Thyroid gland (tissue), 4 donors: ENCODE results near the gene ZNF70. TPM values are rescaled to one million over a fixed set of nuclear protein-coding genes. Genes with fewer than 3 reads are reported as not detected.

Experiments
- DNase-seq, 2 donors: peaks; one replicate each; pipeline ENCODE4 v3.0.0-alpha.2; 2019
- H3K27ac ChIP-seq, 3 donors: fragments of 200-600 bp; sonication (generic); 1 replicate in 2 of 3; 2 replicates in 1 of 3; pipeline ENCODE4 v1.5.1; 2016 to 2019; ENCODE audit warnings: mild to moderate bottlenecking in 1 of 3, moderate library complexity in 1 of 3
- H3K27me3 ChIP-seq: fragments of 200-600 bp; sonication (generic); one replicate; pipeline ENCODE4 v1.5.1; 2019
- H3K36me3 ChIP-seq, 2 donors: fragments of 200-600 bp; sonication (generic); one replicate each; pipeline ENCODE4 v1.5.1; 2016 to 2019
- H3K4me1 ChIP-seq, 2 donors: fragments of 200-600 bp; sonication (generic); one replicate each; pipeline ENCODE4 v1.5.1; 2017 to 2019
- H3K4me3 ChIP-seq, 3 donors: fragments of 200-600 bp; sonication (generic); replicated peaks in 1 of 3; 1 replicate in 2 of 3; 2 replicates in 1 of 3; pipeline ENCODE4 v1.5.1; 2016; ENCODE audit warnings: mild to moderate bottlenecking in 1 of 3
- H3K9me3 ChIP-seq: fragments of 200-600 bp; sonication (generic); one replicate; pipeline ENCODE4 v1.5.1; 2017
- POLR2A ChIP-seq, 2 donors: fragments of 450-650 bp; IDR thresholded peaks; one replicate each; pipeline ENCODE4 v1.6.1; 2017; ENCODE audit warnings: antibody characterized with exemption in 2 of 2, mild to moderate bottlenecking in 2 of 2, moderate library complexity in 1 of 2
- WGBS, 2 donors: methylation state at CpG; one replicate each; pipeline ENCODE4 v1.1.5; 2017; 5-methylcytosine and 5-hydroxymethylcytosine counted together
- intact Hi-C: fragments of 100-400 bp; cut with DNase I; formaldehyde crosslinking; loops from one replicate; pipeline ENCODE4 v1.15.1; 2023
- total RNA-seq, 4 donors: library from RNA; depleted of rRNA; stranded (reverse); fragments of >200 nt; gene quantifications; one replicate each; pipeline ENCODE4 v1.2.3, GENCODE V29; 2016
- TF ChIP-seq, protein P1 (sequence below), 6 experiments: fragments of 200-600 bp in 3 of 6; fragments of 450-650 bp in 3 of 6; sonication (generic) in 3 of 6; IDR thresholded peaks; one replicate each; pipeline ENCODE4 v1.5.1; 2016 to 2019; ENCODE audit warnings: antibody characterized with exemption in 6 of 6, mild to moderate bottlenecking in 2 of 6, inconsistent platforms in 1 of 6, moderate library complexity in 1 of 6

The ZNF70 gene
- total RNA-seq, 4 donors from 2014 or later = 5.0 to 10.7 (median 7.4) TPM

DNA sequence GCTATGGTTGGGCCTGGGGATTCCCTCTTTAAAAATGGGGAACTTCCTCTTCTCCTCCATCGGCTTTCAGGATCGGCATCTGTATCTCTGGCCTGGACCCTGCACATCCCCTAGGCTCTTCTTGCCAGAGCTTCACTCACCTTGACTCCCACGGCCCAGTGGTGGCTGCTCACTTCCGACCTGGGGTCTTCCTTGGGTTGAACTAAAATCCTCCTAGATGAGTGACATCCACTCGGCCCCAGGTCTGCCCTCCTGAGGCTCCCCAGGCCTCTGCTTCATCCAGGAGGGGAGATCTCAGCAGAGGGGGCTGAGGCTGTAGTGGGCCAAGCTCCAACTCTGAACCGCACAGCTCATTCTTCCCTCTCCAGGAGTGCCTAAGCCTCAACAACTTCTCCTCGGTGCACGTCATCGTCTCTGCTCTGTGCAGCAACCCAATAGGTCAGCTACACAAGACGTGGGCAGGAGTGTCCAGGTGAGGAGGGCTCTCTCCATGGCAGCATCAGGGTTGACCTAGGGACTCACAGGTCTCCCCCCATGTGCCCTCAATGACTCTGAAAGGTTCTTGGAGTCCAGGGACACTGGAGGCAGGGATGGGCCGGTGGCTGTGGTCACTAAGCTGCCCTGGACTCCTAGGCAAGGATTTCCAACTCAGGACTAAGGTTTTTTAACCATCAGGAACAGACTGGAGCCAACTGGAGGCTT, 56.8 kb downstream of the ZNF70 start:
- Histone ChIP-seq H3K36me3 (peaks cover 13 to 17% of the 10 kb centered on the region in 2 donors), H3K4me3 (no peak overlapping the region), H3K9me3 (no peaks in the 10 kb centered on the region), H3K27ac (no peak overlapping the region), H3K27me3 (no peaks in the 10 kb centered on the region), H3K4me1 (no peaks in the 10 kb centered on the region)
- intact Hi-C loops = no loop called here
- no peak for DNase-seq
- TF ChIP-seq, protein P1, sequence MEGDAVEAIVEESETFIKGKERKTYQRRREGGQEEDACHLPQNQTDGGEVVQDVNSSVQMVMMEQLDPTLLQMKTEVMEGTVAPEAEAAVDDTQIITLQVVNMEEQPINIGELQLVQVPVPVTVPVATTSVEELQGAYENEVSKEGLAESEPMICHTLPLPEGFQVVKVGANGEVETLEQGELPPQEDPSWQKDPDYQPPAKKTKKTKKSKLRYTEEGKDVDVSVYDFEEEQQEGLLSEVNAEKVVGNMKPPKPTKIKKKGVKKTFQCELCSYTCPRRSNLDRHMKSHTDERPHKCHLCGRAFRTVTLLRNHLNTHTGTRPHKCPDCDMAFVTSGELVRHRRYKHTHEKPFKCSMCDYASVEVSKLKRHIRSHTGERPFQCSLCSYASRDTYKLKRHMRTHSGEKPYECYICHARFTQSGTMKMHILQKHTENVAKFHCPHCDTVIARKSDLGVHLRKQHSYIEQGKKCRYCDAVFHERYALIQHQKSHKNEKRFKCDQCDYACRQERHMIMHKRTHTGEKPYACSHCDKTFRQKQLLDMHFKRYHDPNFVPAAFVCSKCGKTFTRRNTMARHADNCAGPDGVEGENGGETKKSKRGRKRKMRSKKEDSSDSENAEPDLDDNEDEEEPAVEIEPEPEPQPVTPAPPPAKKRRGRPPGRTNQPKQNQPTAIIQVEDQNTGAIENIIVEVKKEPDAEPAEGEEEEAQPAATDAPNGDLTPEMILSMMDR (IDR thresholded peaks at IDR 0.05) = no peak
- TF ChIP-seq POLR2A (IDR thresholded peaks at IDR 0.05) = no peak
- WGBS, 2 donors = 90 to 95% methylated on average over 10 to 11 of the region's 11 CpGs

DNA sequence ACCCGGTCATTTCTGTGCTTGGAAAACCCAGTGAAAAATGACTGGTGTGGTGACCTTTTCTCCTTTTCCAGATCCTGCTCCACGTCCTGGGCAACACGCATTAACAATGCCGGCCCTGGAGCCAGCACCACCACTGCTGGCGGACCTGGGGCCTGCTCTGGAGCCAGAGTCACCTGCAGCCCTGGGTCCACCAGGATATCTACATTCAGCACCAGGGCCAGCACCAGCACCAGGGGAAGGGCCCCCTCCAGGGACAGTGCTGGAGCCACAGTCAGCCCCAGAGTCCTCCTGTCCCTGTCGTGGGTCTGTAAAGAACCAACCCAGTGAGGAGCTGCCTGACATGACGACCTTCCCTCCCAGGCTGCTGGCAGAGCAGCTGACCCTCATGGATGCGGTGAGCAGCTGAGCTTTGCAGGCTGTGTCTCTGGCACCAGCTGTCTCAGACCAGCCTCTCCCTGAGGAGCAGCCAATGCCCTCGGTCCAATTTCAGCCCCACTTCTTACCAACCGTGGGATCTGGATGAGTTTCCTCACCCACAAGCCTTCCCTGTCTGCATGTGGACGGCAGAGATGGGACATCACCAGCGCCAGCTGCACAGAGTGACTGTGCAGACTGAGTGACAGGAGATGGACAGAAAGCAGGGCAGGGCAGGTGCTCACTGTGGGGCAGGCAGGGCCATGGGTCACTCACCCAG, 58.2 kb downstream of the ZNF70 start:
- intact Hi-C loops = no loop called here
- WGBS, 2 donors = 95 to 96% methylated on average over 11 to 12 of the region's 12 CpGs
- Histone ChIP-seq H3K36me3 (peaks cover 13 to 17% of the 10 kb centered on the region in 2 donors), H3K27ac (no peak overlapping the region), H3K4me1 (no peaks in the 10 kb centered on the region), H3K9me3 (no peaks in the 10 kb centered on the region), H3K4me3 (no peak overlapping the region), H3K27me3 (no peaks in the 10 kb centered on the region)
- DNase-seq = no peak
- no peak for TF ChIP-seq POLR2A (IDR thresholded peaks at IDR 0.05)
- TF ChIP-seq, protein P1 (IDR thresholded peaks at IDR 0.05) = no peak

DNA sequence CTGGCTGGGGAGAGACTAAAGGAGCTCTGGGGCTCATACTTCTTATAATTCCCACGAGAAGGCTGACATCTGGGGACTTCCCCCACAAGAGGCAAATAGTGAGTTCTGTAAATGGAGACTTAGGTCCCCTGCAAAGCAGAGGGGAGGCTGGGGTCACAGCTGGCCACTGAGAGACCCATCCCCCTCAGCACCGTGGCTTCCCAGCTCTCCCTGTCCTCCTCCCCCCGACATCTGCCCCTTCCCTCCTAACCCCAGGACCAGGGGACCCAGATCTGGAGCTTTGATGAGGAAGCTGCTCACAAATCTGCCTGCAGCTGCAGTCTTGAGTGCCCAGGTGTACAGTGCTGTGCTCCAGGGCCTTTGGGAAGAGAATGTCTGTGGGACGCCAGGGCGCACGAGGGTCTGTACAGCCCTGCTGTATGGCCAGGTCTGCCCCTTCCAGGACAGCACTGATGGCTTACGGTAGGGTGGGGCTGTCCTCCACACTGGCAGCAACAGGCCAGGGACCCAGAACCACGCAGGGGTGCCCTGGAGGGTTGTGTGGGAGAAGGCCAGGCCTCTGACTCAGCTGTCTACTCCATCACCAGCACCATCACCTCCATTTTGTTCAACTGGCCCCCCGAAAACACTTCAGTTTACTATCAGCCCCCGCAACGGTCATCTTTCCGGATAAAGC, 59.0 kb downstream of the ZNF70 start:
- Histone ChIP-seq H3K36me3 (peaks cover 13 to 17% of the 10 kb centered on the region in 2 donors), H3K9me3 (no peaks in the 10 kb centered on the region), H3K27me3 (no peaks in the 10 kb centered on the region), H3K4me3 (no peak overlapping the region), H3K4me1 (no peaks in the 10 kb centered on the region), H3K27ac (no peak overlapping the region)
- DNase-seq = no peak
- WGBS, 2 donors = 90 to 96% methylated on average over 7 to 8 of the region's 12 CpGs
- intact Hi-C loops = no loop called here
- TF ChIP-seq, protein P1 (IDR thresholded peaks at IDR 0.05) = no peak
- TF ChIP-seq POLR2A (IDR thresholded peaks at IDR 0.05) = no peak

DNA sequence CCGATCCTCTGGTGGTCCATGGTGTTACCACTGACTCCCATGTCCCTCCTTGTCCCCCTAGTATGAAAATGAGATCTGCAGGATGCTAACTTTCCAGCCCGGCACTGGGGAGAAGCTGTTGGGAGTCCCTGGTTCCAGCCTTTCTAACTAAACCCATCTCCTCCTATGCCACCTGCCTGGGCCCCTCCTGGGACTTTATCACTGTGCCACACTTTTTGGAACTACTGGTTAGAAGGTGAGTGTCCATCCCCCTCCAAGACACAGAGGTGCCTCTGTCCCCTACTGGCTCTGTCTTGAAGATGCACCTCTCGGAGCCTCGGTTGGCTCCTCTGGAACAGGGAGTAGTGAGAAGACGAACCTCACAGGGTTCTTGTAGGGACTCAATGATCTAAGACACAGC, 60.2 kb downstream of the ZNF70 start, which contains the start of gene RGL4:
RGL4 (plus strand) TSS at position 301 of the 400 bp plus-strand sequence. CDS start 1,018 bp downstream, outside the sequence.
- 96 to 97% methylated on average over 5 of the region's 5 CpGs for WGBS, 2 donors

More for the DNA sequence above, 60.2 kb downstream of the ZNF70 start, which contains the start of gene RGL4:
- intact Hi-C loops = no loop called here
- H3K36me3 ChIP-seq = peaks cover 13 to 17% of the 10 kb centered on the region in 2 donors
- no peaks in the 10 kb centered on the region for H3K9me3 ChIP-seq
- TF ChIP-seq, protein P1 (IDR thresholded peaks at IDR 0.05) = no peak
- TF ChIP-seq POLR2A (IDR thresholded peaks at IDR 0.05) = no peak
- no peaks in the 10 kb centered on the region for H3K27me3 ChIP-seq
- H3K27ac ChIP-seq = no peak within 1 kb of the TSS
- no peak for DNase-seq
- no peak within 1 kb of the TSS for H3K4me3 ChIP-seq
- no peaks in the 10 kb centered on the region for H3K4me1 ChIP-seq
